ENCODE results near the gene URB1. TPM values are rescaled to one million over a fixed set of nuclear protein-coding genes. Genes with fewer than 3 reads are reported as not detected.

The URB1 gene
- total RNA-seq, 4 donors from 2014 or later: 18.3 to 26.9 (median 20.7) TPM

- Histone ChIP-seq H3K36me3 (peaks cover 3 to 95% of the 10 kb centered on the region in 2 donors), H3K27me3 (no peaks in the 10 kb centered on the region), H3K27ac (no peak overlapping the region), H3K4me3 (no peak overlapping the region), H3K9me3 (no peaks in the 10 kb centered on the region), H3K4me1 (peaks cover 0 to 8% (median 0%) of the 10 kb centered on the region in 3 donors)
- ATAC-seq: no peak
- 94 to 96% methylated on average over 9 to 10 of the region's 12 CpGs for whole genome bisulfite sequencing, 2 donors (ENCODE audit: low coverage in 1 of 2)
- no peak for TF ChIP-seq POLR2A (IDR thresholded peaks at IDR 0.05)
These were observed 70.7 kb downstream of the URB1 start for GRCh38 chr21:32322103-32322502.

- Histone ChIP-seq H3K27ac (no peak overlapping the region), H3K36me3 (peaks cover 3 to 97% of the 10 kb centered on the region in 2 donors), H3K27me3 (no peaks in the 10 kb centered on the region), H3K9me3 (no peaks in the 10 kb centered on the region), H3K4me1 (peaks cover 0 to 8% (median 0%) of the 10 kb centered on the region in 3 donors), H3K4me3 (no peak overlapping the region)
- 100% methylated on average over 4 of the region's 13 CpGs; no CpG with 5 or more reads in 1 of the 2 donors for WGBS, 2 donors (ENCODE audit: low coverage in 1 of 2)
- TF ChIP-seq POLR2AphosphoS5 (IDR thresholded peaks at IDR 0.05): no peak
- no peak for ATAC-seq
These were observed 71.3 kb downstream of the URB1 start for GRCh38 chr21:32321480-32321879.

DNA sequence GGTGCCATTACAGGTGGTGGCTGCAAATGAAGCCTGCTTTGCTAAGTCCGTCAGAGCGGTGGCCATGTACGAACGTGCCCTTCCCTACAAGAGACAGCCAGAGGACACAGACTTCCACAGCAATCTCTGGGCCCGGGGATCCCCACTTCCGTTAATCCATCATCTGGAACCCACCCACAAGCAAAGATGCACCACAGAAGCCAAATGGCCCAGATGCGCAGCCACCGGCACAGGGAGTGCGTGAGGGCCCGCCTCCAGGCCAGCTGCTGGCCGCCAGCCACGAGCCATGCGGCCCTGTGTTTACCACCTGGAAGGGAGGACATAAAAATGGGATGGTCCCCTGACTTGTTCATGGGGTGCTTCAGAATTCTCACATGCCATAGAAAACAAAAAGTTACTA lies 72.1 kb downstream of the URB1 start:
- ATAC-seq: no peak
- H3K36me3 ChIP-seq: peaks cover 3 to 99% of the 10 kb centered on the region in 2 donors
- 90 to 93% methylated on average over 3 to 9 of the region's 13 CpGs for WGBS, 2 donors (ENCODE audit: low coverage in 1 of 2)
- H3K4me1 ChIP-seq: peaks cover 0 to 5% (median 0%) of the 10 kb centered on the region in 3 donors
- H3K27me3 ChIP-seq: no peaks in the 10 kb centered on the region
- no peak for TF ChIP-seq EP300 (IDR thresholded peaks at IDR 0.05)
- no peak for TF ChIP-seq POLR2A (IDR thresholded peaks at IDR 0.05)
- no peak for TF ChIP-seq POLR2AphosphoS5 (IDR thresholded peaks at IDR 0.05)
- no peak for TF ChIP-seq CTCF (IDR thresholded peaks at IDR 0.05)
- H3K27ac ChIP-seq: no peak overlapping the region
- H3K4me3 ChIP-seq: no peak overlapping the region
- H3K9me3 ChIP-seq: no peaks in the 10 kb centered on the region

- no peaks in the 10 kb centered on the region for H3K4me1 ChIP-seq
- H3K9me3 ChIP-seq: no peaks in the 10 kb centered on the region
- H3K36me3 ChIP-seq: peaks cover 3 to 100% of the 10 kb centered on the region in 2 donors
- WGBS, 2 donors (ENCODE audit: low coverage in 1 of 2): 81% methylated on average over 3 of the region's 6 CpGs; no CpG with 5 or more reads in 1 of the 2 donors
- H3K27me3 ChIP-seq: no peaks in the 10 kb centered on the region
- H3K4me3 ChIP-seq: no peak overlapping the region
- H3K27ac ChIP-seq: no peak overlapping the region
- no peak for TF ChIP-seq CTCF (IDR thresholded peaks at IDR 0.05)
- TF ChIP-seq EP300 (IDR thresholded peaks at IDR 0.05): no peak
- no peak for TF ChIP-seq POLR2AphosphoS5 (IDR thresholded peaks at IDR 0.05)
- no peak for TF ChIP-seq POLR2A (IDR thresholded peaks at IDR 0.05)
- ATAC-seq: no peak
These were observed 72.8 kb downstream of the URB1 start for GRCh38 chr21:32320059-32320458.

- H3K4me1 ChIP-seq: no peaks in the 10 kb centered on the region
- no peak overlapping the region for H3K4me3 ChIP-seq
- WGBS, 2 donors (ENCODE audit: low coverage in 1 of 2): 80 to 93% methylated on average over 2 to 3 of the region's 7 CpGs
- peaks cover 3 to 100% of the 10 kb centered on the region in 2 donors for H3K36me3 ChIP-seq
- TF ChIP-seq CTCF (IDR thresholded peaks at IDR 0.05) (no peak), POLR2A (IDR thresholded peaks at IDR 0.05) (no peak), POLR2AphosphoS5 (IDR thresholded peaks at IDR 0.05) (no peak), EP300 (IDR thresholded peaks at IDR 0.05) (no peak)
- H3K27ac ChIP-seq: no peak overlapping the region
- H3K27me3 ChIP-seq: no peaks in the 10 kb centered on the region
- no peaks in the 10 kb centered on the region for H3K9me3 ChIP-seq
- no peak for ATAC-seq
These were observed 73.8 kb downstream of the URB1 start for GRCh38 chr21:32319012-32319411.

DNA sequence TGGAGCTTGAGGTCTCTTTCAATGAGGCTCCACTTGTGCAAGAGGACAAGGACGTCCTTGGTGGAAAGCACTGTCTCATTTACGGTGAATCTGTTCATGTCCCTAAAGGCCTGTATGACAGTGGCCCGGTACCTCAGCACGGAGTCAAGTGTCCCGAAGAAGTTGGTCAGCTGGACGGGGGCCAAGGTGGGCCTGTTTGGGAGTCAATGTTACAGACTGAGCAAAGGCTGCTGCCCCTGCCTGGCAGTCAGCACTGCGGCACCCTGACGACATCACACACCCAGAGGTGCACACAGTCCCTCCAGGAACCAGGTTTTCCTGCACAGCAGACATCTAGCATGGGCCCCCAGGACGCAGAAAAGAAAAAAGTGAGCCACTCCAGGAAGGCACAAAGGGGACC lies 75.1 kb downstream of the URB1 start:
- WGBS, 2 donors (ENCODE audit: low coverage in 1 of 2): 100% methylated on average over 1 of the region's 9 CpGs
- ATAC-seq: no peak
- Histone ChIP-seq H3K4me3 (no peak overlapping the region), H3K27ac (no peak overlapping the region), H3K36me3 (peaks cover 0 to 98% of the 10 kb centered on the region in 2 donors), H3K27me3 (no peaks in the 10 kb centered on the region), H3K4me1 (no peaks in the 10 kb centered on the region), H3K9me3 (no peaks in the 10 kb centered on the region)
- TF ChIP-seq POLR2AphosphoS5 (IDR thresholded peaks at IDR 0.05): no peak
- no peak for TF ChIP-seq CTCF (IDR thresholded peaks at IDR 0.05)
- no peak for TF ChIP-seq POLR2A (IDR thresholded peaks at IDR 0.05)
- TF ChIP-seq EP300 (IDR thresholded peaks at IDR 0.05): no peak
